Measurements from ENCODE around the gene MBNL3. TPM values are rescaled to one million over a fixed set of nuclear protein-coding genes. Genes with fewer than 3 reads are reported as not detected.
A peak's percentile ranks its signal among the peaks of the same experiment; 100 is the strongest.
"Not testable (repeated sequence)": the region's sequence is repeated elsewhere in the genome, so short reads cannot be mapped to it uniquely, and the experiment has no call there.

MBNL3 gene
- total RNA-seq, 1 donor from 2014 or later: 0.86 TPM

DNA sequence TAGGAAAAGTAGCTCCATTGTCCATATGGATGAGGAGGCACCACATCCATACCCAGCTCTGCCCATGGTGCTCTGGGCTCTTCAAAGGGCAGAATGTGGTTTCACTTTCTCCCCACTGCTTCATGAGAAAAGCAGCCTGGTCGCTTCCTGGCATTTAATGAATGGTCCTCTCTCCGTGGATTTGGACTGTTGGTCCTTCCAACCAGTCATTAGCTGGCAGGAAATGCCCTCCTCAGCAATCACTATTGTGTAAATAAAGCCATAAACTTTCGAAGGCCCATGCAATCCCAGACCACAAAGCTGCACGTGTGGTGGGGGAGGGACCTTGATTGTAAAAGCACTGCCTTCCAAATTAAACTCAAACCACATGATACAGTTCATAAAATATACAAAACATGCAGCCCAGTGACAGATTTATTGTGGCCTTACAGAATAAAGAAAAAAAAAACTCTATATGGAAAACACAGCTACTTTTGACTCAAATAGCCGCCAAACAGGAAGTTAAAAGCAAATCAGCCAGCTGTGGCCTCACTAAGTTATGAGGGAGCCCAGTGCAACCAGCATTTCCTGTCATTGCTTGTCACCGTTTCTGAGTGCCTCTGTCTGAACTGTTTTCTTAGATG lies 8.1 kb downstream of the MBNL3 start:
- peak; percentile 27 for DNase-seq (ENCODE audit: low read depth)

DNA sequence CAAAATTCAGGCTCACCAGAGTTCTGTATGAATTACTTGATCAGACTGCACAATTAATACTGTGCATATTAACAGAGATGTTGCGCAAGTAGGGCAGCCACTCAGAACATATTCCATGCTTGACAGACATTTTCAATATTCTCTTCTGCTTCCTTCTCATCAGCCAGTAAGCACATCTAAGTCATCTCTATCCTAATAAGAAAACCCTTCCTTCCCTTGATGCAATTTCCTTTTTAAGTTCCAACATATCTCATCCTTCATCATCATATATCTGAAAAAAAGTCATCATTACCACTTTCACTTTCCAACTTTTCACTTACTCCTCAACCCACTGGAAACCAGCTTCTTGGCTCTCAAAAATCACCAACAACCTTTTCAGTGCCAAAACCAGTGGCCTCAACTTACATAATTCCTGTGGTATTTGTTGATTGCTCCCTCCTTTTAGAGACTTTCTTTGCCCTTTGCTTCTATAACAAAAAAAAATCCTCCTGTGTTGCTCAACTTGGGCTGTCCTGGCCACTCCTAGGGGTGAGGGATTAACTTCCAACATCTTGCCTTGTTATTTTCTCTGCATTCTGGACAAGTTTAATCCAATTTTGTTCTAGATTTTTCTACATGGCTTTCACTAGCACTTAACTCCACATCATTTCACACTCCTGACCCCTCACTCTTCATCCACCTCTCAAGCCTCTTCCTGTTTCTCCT lies 14.1 kb downstream of the MBNL3 start:
- no peak for DNase-seq (ENCODE audit: low read depth)

DNA sequence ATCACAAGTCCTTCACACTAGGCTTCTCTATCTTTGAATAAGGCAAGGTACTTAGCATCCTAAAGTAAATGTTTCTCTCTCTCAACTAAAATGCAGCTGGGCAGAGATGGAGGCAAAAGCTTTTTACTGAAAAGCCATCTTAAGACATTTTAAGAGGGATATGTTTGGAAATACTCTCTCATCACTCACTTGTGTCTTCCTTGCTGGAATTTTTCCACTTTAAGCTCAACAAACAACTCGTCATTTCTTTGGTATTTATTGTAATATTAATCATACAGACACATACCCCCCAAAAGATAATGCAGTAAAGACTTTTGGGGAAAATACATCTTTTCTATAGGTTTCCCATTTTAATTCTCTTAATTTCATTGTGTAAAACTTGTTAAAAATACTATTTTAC lies 16.4 kb downstream of the MBNL3 start:
- no peak for DNase-seq (ENCODE audit: low read depth)

DNA sequence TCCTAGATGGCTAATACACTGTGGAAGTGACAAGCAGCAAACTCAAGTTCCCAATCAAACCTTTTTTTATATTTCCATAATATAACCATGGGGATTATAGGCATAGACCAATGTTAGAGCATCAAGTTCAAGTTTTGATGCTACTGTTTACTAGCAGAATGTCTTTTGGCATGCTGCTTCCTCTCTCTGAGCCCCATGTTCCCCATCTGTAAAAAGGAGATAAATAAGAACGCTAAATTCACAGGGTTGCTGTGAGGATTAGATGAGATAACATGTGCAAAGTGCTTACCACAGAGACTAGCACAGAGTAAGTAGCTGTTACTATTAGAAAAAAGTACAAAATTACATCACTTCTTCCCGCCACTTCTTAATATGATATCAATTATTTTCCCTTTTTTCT lies 18.0 kb downstream of the MBNL3 start:
- no peak for DNase-seq (ENCODE audit: low read depth)

DNA sequence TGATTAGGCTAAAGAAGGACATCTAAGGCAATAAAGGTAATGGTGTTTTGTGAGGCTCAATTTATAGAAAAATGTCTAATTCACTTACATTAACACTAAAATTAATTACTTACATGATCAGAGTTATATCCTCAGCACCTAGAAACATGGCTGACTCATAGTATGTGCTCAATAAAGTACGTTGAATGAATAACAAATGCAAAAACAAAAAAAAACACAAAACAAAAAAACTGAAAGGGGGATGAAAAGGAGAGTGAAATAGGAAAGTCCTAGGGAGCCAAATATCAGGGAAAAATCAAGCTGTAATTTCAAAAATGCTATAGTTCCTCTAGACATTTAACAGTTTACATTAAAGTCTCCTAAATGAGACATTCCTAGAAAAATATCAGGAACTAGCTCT lies 18.7 kb downstream of the MBNL3 start:
- no peak for DNase-seq (ENCODE audit: low read depth)

DNA sequence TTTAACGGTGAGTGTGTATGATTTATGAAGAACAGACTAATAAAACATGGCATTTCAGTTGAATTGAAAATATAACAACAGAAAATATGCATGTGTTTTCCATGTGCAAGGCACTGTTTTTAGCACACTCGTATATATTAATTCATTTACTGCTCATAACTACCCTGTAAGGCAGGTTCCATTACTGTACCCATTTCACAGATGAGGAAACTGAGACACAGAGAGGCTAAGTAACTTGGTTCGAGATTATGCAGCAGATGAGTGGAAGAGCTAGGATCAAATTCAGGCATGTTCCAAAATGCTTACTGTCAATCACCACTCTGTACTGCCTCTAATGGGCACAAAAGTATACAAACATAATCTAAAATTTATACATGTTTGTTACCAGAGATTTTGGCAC lies 20.4 kb downstream of the MBNL3 start:
- DNase-seq (ENCODE audit: low read depth): no peak

DNA sequence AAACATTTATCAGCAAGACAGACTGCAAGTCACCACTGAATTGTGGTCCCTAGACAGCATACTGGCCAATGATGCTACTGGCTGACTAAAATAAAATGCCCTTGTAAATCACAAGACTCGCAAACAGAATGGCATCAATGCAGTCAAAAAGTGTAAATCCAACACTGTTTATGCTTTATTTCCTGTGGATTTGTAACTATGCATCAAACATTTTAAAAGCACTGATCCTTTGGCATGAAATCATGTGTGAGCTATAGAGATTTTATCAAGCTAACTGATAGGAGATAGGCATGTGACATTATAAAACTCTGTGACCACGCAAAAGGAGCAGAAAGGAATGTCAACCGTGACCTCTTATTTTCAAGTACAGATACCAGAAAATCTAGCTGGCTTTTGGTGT lies 20.8 kb downstream of the MBNL3 start:
- DNase-seq (ENCODE audit: low read depth): no peak

DNA sequence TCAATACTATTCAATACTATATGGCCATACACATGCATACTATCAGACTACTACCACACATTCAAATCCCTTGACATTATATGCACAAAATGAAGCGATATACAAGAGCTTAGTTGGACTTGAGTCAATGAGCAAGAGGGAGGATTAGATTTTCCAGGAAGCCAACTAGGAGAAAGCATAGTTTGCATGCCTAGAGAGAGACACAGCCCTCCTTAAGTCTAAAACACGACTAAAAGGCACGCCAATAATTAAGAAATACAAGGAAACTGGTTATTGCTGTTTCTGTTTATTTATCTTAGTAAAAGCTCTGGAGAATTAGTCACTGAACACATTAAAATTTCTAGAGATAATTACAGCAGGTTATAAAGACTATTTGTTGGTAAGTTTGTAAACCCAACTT lies 21.8 kb downstream of the MBNL3 start:
- DNase-seq (ENCODE audit: low read depth): no peak

DNA sequence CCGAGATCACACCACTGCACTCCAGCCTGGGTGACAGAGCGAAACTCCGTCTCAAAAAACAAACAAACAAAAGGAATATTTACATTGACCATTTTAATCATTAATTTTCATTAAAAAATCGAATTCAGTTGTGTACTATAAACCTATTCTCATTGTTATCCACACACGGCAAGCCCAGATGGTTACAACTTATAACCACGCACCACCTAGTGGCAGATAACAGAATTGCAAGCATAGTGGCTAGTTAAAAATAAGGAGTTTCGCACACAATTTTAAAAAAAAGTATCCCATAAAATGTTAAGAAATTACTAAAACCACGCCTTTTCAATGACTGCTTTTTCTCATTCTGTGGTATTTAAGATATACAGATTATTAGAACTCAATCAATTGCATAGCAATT lies 25.4 kb downstream of the MBNL3 start:
- no peak for DNase-seq (ENCODE audit: low read depth)

DNA sequence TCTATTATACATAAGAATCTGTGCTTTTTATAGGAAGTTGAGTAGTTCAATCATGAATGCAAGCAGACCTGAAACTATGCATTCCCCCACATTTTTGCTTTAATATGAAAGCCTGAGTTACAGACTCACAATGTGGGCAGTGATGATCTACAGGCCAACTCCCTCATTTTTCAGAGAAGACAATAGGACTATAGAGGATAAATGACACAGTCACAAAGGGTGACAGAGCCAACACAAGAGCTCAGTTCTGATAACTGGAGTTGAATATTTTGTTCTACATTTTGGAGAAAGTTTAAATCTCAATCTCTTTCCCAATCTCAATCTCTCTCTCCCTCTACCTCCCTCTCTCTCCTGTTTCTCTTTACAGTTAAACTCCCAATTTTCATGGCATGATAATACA lies 27.0 kb downstream of the MBNL3 start:
- no peak for DNase-seq (ENCODE audit: low read depth)

DNA sequence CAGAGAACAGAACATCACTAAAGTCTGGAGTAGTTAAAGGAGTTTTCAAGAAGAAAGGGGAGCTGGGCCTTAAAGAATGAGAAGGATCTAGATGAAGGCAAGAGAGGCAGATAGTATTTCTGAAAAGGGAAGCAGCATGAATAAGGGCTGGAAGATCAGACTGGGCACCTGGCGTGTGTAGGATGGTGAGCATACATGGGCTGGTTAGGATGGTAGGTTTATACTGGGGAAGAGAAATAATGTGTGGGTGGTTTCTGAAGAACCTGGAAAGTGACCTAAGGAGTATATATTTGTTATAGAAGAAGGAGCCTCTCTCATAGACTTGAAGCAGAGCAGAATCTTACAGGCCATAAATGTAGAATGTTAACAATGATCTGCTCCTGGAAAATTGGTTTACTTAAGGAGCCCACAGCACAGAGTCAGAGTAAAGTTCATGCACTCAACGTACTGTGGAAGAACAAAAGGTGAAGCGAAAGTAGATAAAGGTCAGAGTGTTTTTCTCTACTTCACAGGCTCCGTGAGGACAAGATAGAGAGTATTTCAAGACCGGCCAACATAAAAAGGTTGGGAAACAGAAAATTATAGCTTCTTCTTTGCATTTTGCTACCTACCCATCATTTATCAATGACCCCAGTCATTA lies 35.8 kb downstream of the MBNL3 start:
- no peak for DNase-seq (ENCODE audit: low read depth)

DNA sequence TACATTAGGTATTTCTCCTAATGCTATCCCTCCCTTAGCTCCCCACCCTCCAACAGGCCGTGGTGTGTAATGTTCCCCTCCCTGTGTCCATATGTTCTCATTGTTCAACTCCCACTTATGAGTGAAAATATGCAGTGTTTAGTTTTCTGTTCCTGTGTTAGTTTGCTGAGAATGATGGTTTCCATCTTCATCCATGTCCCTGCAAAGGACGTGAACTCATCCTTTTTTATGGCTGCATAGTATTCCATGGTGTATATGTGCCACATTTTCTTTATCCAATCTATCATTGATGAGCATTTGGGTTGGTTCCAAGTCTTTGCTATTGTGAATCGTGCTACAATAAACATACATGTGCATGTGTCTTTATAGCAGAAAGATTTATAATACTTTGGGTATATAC lies 42.9 kb downstream of the MBNL3 start:
- DNase-seq (ENCODE audit: low read depth): not testable (repeated sequence)

DNA sequence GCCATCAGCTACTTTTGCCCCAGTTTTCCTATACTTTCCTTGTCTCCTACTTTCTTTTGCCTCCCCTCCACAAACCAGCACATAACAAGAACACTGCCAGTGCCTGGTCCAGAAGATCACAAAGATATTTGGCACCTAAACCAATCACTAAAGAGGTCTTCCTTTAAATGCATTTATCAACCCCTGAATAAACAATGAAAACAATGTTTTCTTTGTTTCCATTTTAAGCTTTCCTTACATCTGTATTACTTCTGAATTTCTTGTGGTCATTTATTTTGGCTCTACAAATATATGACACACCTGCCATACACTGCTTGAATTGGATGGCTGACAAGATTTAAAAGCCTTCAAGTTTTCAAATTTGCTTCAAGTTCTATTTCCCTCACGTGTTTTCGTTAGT lies 43.9 kb downstream of the MBNL3 start:
- no peak for DNase-seq (ENCODE audit: low read depth)

DNA sequence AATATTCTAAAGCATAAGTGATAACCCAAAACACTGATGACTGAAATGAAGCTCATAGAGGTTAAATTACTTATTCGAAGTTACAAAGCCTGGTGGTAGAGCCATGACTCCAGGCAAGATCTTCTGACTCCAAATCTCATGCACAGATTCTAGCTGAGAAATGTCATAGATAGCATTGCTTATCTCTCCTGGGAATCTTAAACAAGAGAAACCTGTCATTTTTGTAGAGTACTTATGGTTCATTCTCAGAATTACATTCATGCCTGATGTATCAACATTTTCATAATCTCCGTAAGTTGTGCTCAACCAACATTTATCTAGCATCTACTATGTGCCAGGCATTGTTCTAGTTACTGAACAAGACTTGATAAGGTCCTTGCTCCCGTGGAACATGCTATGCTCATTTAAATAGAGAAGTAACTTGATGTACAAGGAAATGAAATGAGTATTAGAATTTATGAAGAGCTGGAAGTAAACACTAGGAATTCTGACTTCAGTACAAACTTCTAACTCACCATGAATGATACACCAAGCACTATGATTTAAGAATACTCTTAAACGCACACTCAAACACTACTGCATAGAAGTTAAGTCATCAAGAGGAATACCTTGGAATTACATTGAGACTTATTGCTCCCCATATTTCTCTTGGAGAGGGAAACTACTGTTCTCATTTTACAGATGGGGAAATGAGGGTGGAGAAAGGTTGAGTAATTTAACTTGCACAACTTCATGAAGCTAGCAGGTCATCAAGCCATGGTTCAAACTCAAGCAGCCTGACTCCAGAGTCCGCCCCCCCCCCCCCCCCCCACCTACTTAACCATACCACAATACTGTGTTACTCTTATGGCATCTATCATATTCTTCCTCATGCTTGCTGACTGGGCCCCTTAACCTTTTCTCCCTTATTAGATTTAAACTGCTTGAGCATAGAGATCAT lies 45.4 kb downstream of the MBNL3 start:
- DNase-seq (ENCODE audit: low read depth): no peak

DNA sequence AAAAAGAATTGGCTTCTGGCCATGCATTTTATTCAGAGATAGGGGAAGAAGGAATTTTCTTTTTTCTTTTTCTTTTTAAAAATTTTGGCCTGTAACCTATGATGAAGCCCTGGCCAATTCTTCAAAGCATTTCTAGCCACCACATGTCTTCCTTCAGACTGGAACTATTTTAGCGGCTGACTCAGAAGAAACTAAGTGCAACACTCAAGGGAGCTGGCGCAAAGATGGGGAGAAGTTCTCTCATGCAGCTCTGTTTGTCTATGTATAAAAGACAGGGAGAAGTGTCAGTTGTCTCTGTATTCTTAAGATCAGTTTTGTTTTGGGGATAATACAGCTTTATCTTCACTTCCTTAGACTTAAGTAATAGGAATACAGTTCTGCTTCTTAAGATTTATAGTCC lies 46.1 kb downstream of the MBNL3 start:
- peak; percentile 4 for DNase-seq (ENCODE audit: low read depth)

DNA sequence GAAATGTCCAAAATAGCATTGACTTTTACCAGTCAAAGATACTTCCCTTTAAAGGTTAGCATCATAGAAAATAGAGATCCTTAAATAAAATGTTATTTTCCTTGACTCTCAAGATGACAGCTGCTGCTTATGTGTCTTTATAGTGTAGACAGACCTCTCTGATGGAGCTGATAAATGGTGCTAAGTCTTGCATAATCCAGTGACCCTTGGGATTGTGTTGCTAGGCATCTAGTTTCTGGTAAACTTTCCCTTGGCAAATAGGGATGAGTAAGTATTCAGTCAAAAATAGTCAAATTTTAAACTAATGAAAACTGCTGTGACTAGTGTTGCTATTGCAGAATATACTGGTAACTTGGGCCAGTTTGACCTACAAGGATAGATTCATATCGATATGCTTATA lies 53.6 kb downstream of the MBNL3 start:
- DNase-seq (ENCODE audit: low read depth): peak; percentile 55

DNA sequence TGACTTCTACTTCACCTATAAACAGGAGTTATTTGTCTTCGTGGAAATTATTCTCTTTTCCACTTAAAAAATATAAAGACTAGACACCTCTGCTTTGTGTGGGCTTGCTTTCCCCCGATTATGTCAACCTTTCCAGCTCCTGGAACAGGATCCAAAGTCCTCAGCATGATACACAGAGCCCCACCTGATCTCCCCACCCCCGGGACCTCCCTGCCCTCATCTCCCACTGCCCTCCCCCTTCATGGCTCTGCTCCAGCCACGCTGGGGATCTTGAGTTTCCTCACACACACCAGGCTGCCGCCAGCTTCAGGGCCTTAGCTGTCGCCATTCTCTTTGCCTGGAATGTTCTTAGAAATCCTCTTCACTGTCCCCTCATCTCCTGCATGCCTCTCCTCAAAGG lies 55.3 kb downstream of the MBNL3 start:
- no peak for DNase-seq (ENCODE audit: low read depth)

DNA sequence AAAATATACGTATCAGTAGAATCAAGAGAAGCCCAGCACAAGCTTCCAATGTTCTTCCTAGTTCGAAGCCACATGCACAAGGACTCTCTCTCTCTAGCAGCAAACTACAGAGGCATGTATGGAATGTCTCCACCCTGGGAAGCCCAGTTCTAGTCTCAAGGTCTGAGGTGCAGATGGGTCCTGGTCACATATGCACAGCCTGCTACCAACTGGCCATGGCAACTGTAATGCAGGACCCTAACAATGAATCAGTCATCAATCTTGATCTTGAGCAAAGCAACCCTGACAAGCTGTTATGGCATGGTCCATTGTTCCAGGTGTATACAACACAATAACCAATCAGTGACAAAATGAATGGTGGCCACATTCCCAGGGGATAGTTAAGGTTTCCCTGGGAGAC lies 55.8 kb downstream of the MBNL3 start:
- no peak for DNase-seq (ENCODE audit: low read depth)

DNA sequence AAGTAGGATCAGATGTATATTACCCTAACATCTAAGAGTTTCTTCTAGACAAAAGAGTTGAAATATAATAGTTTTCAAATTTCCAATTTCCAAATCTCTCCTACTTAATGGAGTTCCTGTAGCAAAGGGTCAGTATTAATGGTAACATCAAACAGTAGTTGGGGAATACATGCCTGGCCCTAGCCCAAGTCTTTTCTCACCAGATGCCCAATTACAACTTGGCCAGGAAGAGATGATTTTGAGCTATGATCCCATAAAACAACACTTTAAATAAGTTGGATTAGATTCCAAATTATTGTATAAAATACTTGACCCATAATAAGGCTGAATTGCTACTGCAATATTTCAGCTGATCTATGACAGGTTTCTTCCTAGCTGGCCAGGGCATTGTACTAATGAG lies 59.9 kb downstream of the MBNL3 start:
- DNase-seq (ENCODE audit: low read depth): no peak

DNA sequence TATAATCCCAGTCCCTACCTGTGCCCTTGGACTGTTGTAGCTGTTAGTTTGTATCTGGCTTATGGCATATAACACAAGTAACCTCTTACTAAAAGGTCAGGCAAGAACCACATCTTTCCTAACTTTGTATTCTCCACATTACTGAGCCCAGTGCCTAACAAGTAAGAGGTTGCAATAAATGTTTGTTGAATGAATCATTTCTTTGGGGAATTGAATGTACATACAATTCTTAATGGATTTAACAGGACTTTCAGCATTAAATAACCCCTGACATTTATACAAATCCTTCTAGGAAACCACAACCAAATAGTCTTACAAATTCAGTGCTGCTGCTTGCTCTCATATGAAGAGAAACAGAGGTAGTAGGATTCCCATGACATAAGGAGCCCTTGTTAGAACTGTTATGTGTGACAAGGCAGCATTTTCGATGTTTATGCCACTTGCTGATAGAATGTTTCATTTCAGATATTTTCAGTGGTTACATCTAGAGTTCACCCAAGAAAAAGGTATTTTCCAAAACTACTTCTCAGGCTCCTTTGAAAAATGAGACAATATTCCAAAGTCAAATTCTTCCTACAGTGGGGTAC lies 62.0 kb downstream of the MBNL3 start:
- DNase-seq (ENCODE audit: low read depth): no peak

DNA sequence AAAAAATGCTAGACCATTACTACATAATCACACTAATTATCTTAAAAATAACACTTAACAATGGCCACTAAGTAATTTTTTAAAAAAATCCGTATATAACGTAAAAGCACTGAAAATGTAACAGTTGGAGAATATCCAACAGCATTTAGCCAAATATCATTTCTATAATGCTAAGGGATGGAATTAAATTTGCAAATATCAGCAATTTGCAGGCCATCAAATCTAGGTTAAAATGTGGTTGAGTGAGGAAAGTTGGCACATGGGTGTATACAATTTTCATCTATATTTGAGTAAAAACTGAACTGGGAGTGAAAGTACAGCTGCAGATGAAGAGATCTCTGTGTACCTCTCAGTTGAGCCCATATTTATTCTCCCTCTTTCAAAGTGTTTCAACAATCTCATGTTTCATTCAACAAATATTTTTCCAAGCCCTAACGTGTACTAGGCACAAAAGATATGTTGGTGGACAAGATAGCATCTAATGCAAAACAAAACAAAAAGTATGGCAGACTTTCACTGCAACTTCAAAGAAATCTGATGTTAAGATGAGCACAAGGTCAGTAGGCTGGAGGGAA lies 63.0 kb downstream of the MBNL3 start:
- DNase-seq (ENCODE audit: low read depth): no peak

Measured in myocyte (in vitro differentiated cells).